ENCODE data around the gene SORL1. TPM values are rescaled to one million over a fixed set of nuclear protein-coding genes. Genes with fewer than 3 reads are reported as not detected.

Gene SORL1
- total and polyA plus RNA-seq, 9 of the 15 experiments (the other 6 are each of a cell fraction or from before 2014, with no cell fraction given) = 0.01 to 0.66 TPM; not detected in 7

GRCh38 chr11:121429556-121429955, 22.6 kb upstream of the SORL1 start:
- no peak overlapping the region for H3K4me2 ChIP-seq (ENCODE audit: insufficient read depth, low read length)

More at GRCh38 chr11:121429556-121429955, 22.6 kb upstream of the SORL1 start:
- H3K4me1 ChIP-seq (replicated peaks in 1 of 2; ENCODE audit: control insufficient read depth in 2 of 2, insufficient read depth in 2 of 2, low read length in 2 of 2) = peaks cover 0 to 6% of the 10 kb centered on the region in 2 experiments; a peak in 2 of 5 replicates
- CTCF ChIA-PET (ENCODE audit: low intra/inter-chr PET ratio) = no interaction called here
- H3K36me3 ChIP-seq (ENCODE audit: control insufficient read depth, insufficient read depth, low read length) = no peaks in the 10 kb centered on the region
- POLR2A ChIA-PET = no interaction called here
- no peaks in the 10 kb centered on the region for H3K9me1 ChIP-seq (ENCODE audit: control insufficient read depth, insufficient read depth, low read length)
- no peak overlapping the region for H3K4me3 ChIP-seq
- H4K20me1 ChIP-seq (replicated peaks; ENCODE audit: control insufficient read depth, insufficient read depth, low read length) = no peaks in the 10 kb centered on the region
- TF ChIP-seq ELF1 (tag; IDR thresholded peaks at IDR 0.05) (no peak), BMI1 (IDR thresholded peaks at IDR 0.05; ENCODE audit: low read length) (no peak), MYNN (IDR thresholded peaks at IDR 0.05) (no peak), MYNN (CRISPR knock-in tag; IDR thresholded peaks at IDR 0.05) (no peak), MED1 (CRISPR knock-in tag; IDR thresholded peaks at IDR 0.05; ENCODE audit: borderline replicate concordance) (no peak), NR4A1 (CRISPR knock-in tag; IDR thresholded peaks at IDR 0.05) (no peak), NR4A1 (tag; IDR thresholded peaks at IDR 0.05) (no peak)
- TF ChIP-seq, protein P1, sequence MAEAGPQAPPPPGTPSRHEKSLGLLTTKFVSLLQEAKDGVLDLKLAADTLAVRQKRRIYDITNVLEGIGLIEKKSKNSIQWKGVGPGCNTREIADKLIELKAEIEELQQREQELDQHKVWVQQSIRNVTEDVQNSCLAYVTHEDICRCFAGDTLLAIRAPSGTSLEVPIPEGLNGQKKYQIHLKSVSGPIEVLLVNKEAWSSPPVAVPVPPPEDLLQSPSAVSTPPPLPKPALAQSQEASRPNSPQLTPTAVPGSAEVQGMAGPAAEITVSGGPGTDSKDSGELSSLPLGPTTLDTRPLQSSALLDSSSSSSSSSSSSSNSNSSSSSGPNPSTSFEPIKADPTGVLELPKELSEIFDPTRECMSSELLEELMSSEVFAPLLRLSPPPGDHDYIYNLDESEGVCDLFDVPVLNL (CRISPR knock-in tag; IDR thresholded peaks at IDR 0.05; ENCODE audit: low read depth) = no peak
- TF ChIP-seq, protein P2, sequence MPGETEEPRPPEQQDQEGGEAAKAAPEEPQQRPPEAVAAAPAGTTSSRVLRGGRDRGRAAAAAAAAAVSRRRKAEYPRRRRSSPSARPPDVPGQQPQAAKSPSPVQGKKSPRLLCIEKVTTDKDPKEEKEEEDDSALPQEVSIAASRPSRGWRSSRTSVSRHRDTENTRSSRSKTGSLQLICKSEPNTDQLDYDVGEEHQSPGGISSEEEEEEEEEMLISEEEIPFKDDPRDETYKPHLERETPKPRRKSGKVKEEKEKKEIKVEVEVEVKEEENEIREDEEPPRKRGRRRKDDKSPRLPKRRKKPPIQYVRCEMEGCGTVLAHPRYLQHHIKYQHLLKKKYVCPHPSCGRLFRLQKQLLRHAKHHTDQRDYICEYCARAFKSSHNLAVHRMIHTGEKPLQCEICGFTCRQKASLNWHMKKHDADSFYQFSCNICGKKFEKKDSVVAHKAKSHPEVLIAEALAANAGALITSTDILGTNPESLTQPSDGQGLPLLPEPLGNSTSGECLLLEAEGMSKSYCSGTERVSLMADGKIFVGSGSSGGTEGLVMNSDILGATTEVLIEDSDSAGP (CRISPR knock-in tag; IDR thresholded peaks at IDR 0.05) = no peak
- intact Hi-C loops (cut with micrococcal nuclease) = no loop called here
- DNase-seq (ENCODE audit: extremely low read depth in 1 of 4, low spot score in 3 of 4) = no peak
- WGBS (ENCODE audit: insufficient coverage, low coverage, missing lambda C conversion rate) = 0% methylated on average over 3 of the region's 3 CpGs
- no peak overlapping the region for H3K9ac ChIP-seq (ENCODE audit: insufficient read depth in 1 of 2, low read depth in 2 of 2, low read length in 2 of 2)
- no peaks in the 10 kb centered on the region for H3K79me2 ChIP-seq (ENCODE audit: control insufficient read depth, insufficient read depth, low read length)
- ATAC-seq = no peak
- H3K27me3 ChIP-seq (ENCODE audit: control insufficient read depth in 2 of 2, insufficient read depth in 2 of 2, low read length in 2 of 2) = peaks cover 0 to 18% of the 10 kb centered on the region in 2 experiments; a peak in 3 of 5 replicates
- in situ Hi-C loops (cut with MboI) = no loop called here
- H3K9me3 ChIP-seq (replicated peaks; ENCODE audit: control insufficient read depth, insufficient read depth, low read depth, low read length) = no peaks in the 10 kb centered on the region
- FAIRE-seq = no peak
- no TSS peak for BruUV-seq (replicated peaks)
- no peak overlapping the region for H3K27ac ChIP-seq (ENCODE audit: extremely low read depth, low read depth, low read length)
- no peak overlapping the region for H2AFZ ChIP-seq (ENCODE audit: low read depth, low read length)
